ENCODE data around the gene NIT1.

DNA sequence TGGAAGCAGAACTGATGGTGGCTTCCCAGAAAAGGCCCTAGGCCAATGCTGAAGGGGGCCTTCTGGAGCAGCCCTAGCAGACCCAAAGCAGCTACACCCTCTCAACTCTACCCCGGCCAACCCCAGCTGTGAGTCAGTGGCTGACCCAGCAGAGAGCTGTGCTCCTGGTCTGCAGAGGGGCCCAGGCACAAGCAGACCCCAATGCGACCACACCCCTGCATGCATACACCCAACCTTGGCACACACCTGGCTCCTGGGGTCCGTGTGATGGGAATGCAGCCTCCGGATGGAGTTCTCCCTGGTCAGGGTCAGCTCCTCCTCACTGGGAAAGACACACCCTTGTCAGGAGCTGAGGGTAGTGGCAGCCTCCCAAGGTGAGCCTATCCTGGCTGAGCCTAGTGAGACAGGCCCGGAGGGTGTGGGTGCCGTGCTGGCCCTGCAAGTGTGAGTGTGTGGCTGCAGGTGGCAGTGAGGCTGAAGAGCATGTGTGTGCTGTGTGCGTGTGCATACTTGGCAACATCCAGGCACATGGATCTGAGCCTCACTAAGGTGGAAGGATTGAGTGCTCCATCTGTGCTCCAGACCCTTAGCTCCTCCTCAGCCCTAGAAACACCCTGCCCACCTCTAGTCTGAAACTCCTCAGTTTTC, 44.3 kb upstream of the NIT1 start:
- TF ChIP-seq GATA2 (IDR thresholded peaks at IDR 0.05; ENCODE audit: low read depth, low read length): no peak
- TF ChIP-seq GATA3 (IDR thresholded peaks at IDR 0.05; ENCODE audit: low read depth, low read length): no peak

Data from SH-SY5Y (cell line).